GM08714 (cell line): ENCODE measurements around the gene ABTB2.

ENCODE experiments used
- H3K4me3 ChIP-seq: fragments of 200-500 bp; sonication (Bioruptor generic); 2 replicates; pipeline ENCODE4 v1.5.1; 2014; ENCODE audit warnings: mild to moderate bottlenecking, low read length, inconsistent platforms
- ZNF274 ChIP-seq: IDR thresholded peaks from 2 replicates; pipeline ENCODE4 v1.6.1; 2012; ENCODE audit warnings: mild to moderate bottlenecking, low read depth, low read length

ABTB2 gene

GRCh38 chr11:34267417-34267816, 90.4 kb downstream of the ABTB2 start:
- no peak for TF ChIP-seq ZNF274
- H3K4me3 ChIP-seq: no peak overlapping the region

GRCh38 chr11:34267013-34267412, 90.8 kb downstream of the ABTB2 start:
- no peak for TF ChIP-seq ZNF274
- H3K4me3 ChIP-seq: no peak overlapping the region

GRCh38 chr11:34266090-34266912, 91.5 kb downstream of the ABTB2 start:
- no peak for TF ChIP-seq ZNF274
- H3K4me3 ChIP-seq: no peak overlapping the region

GRCh38 chr11:34264303-34265110, 93.3 kb downstream of the ABTB2 start:
- no peak overlapping the region for H3K4me3 ChIP-seq
- TF ChIP-seq ZNF274: no peak

GRCh38 chr11:34263441-34264091, 94.2 kb downstream of the ABTB2 start:
- H3K4me3 ChIP-seq: no peak overlapping the region
- no peak for TF ChIP-seq ZNF274

- H3K4me3 ChIP-seq: no peak overlapping the region
- no peak for TF ChIP-seq ZNF274
Observed at GRCh38 chr11:34262531-34263081, 95.2 kb downstream of the ABTB2 start.

- no peak for TF ChIP-seq ZNF274
- no peak overlapping the region for H3K4me3 ChIP-seq
Observed at GRCh38 chr11:34261820-34262219, 96.0 kb downstream of the ABTB2 start.

GRCh38 chr11:34261095-34261494, 96.7 kb downstream of the ABTB2 start:
- no peak overlapping the region for H3K4me3 ChIP-seq
- no peak for TF ChIP-seq ZNF274

- no peak overlapping the region for H3K4me3 ChIP-seq
- no peak for TF ChIP-seq ZNF274
Observed at GRCh38 chr11:34260072-34260575, 97.7 kb downstream of the ABTB2 start.

GRCh38 chr11:34259087-34259486, 98.7 kb downstream of the ABTB2 start:
- no peak for TF ChIP-seq ZNF274
- H3K4me3 ChIP-seq: no peak overlapping the region

GRCh38 chr11:34256626-34257025, 101.2 kb downstream of the ABTB2 start:
- TF ChIP-seq ZNF274: no peak
- H3K4me3 ChIP-seq: no peak overlapping the region

- no peak for TF ChIP-seq ZNF274
- H3K4me3 ChIP-seq: no peak overlapping the region
Observed at GRCh38 chr11:34256150-34256549, 101.7 kb downstream of the ABTB2 start.

- TF ChIP-seq ZNF274: no peak
- H3K4me3 ChIP-seq: no peak overlapping the region
Observed at GRCh38 chr11:34255101-34255500, 102.7 kb downstream of the ABTB2 start.

- no peak for TF ChIP-seq ZNF274
- no peak overlapping the region for H3K4me3 ChIP-seq
Observed at GRCh38 chr11:34254011-34254410, 103.8 kb downstream of the ABTB2 start.
